Measurements from ENCODE around the gene CMIP.

Gene CMIP

DNA sequence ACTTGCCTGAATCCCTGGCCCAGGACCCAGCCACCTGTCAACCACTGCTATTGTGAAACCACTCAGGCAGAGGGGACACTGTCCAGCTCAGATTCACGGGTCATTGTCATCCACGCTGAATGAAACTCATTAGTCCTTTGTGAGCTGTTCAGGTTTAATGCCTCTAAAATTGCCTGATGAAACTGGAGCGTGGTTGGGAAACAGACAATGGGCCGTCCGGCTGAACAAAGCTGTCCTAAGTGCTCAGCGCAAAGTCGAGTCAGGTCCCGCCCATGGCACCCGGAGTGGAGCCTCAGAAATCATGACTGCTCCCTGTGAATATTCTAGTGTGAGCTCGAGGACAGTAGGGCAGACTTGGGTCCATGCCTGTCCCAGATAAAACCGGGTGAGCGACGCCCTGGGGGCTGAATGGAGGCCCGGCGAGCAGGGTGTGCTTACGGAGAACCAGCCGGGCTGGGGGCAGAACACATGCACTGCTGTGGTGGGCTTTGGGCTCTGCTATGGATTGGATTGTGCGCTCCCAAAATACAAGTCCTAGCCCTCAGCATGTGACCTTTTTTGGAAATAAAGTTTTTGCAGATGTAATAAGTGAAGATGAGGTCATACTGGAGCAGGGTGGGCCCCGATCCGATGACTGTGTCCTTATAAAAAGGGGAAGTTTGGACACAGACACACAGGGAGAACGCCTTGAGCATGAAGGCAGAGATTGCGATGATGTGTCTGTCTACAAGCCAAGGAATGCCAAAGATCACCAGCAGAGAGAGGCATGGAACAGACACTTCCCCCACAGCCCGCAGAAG, 12.9 kb upstream of the CMIP start:
- H3K4me3 ChIP-seq (ENCODE audit: low read depth, low read length) = no peak overlapping the region
- in situ Hi-C loops (cut with HindIII; ENCODE audit: low sequenced_read_pairs) = no loop called here
- TF ChIP-seq, protein P1, sequence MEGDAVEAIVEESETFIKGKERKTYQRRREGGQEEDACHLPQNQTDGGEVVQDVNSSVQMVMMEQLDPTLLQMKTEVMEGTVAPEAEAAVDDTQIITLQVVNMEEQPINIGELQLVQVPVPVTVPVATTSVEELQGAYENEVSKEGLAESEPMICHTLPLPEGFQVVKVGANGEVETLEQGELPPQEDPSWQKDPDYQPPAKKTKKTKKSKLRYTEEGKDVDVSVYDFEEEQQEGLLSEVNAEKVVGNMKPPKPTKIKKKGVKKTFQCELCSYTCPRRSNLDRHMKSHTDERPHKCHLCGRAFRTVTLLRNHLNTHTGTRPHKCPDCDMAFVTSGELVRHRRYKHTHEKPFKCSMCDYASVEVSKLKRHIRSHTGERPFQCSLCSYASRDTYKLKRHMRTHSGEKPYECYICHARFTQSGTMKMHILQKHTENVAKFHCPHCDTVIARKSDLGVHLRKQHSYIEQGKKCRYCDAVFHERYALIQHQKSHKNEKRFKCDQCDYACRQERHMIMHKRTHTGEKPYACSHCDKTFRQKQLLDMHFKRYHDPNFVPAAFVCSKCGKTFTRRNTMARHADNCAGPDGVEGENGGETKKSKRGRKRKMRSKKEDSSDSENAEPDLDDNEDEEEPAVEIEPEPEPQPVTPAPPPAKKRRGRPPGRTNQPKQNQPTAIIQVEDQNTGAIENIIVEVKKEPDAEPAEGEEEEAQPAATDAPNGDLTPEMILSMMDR (IDR thresholded peaks at IDR 0.05; ENCODE audit: low read depth, low read length) = no peak
- peak; percentile 60 for DNase-seq (ENCODE audit: low read depth, low spot score)

DNA sequence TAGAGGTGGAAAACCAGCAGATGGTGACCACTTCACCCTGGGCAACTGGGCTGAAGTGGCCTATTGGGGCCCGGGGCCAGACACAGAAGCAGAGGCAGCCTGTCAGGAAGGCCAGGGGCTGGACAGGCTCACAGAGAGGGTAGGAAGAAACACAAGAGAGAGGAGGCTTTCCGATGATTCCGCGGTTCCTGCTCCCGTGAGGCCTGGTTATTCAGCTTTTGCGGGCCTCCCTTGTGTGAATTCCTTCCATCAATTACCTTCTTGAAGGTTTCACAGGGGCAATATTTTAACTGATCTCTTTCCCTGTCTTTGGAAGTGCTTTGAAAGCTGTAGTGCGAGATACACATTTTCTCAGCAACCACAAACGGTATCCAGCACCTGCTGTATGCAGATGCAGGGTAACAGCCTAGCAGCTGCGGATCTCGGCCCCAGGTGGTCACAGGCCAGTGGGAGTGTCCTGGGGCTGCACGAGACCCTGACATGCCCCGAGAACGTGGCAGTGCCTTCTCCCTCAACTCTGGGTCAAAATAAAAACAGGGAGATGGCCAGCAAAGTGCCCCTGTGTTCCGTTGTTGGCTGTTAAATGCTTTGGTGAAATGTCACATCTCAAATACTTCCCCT, 11.6 kb upstream of the CMIP start:
- H3K4me3 ChIP-seq (ENCODE audit: low read depth, low read length) = no peak overlapping the region
- DNase-seq (ENCODE audit: low read depth, low spot score) = no peak
- in situ Hi-C loops (cut with HindIII; ENCODE audit: low sequenced_read_pairs) = no loop called here
- TF ChIP-seq, protein P1 (IDR thresholded peaks at IDR 0.05; ENCODE audit: low read depth, low read length) = no peak

DNA sequence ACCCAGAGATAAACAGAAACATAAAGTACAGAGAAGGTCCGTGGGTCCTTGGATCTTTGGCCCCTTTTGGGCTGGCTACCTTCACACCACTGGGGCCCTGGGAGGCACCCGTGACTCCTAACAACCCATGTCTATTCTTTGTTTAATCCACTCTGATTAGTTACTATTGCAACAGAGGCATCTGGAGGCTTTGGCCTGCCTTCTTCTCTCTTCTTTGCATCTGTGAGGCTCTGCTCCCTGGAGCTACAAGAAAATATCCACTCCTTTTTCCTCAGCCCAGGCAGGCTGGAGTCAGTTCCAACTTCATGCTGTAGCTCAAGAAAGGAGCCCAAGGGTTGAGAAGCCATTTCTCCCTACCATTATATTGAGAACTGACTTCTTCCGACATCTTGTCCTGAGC, 9.5 kb upstream of the CMIP start:
- TF ChIP-seq, protein P1 (IDR thresholded peaks at IDR 0.05; ENCODE audit: low read depth, low read length) = no peak
- no peak for DNase-seq (ENCODE audit: low read depth, low spot score)
- no peak overlapping the region for H3K4me3 ChIP-seq (ENCODE audit: low read depth, low read length)
- in situ Hi-C loops (cut with HindIII; ENCODE audit: low sequenced_read_pairs) = no loop called here

DNA sequence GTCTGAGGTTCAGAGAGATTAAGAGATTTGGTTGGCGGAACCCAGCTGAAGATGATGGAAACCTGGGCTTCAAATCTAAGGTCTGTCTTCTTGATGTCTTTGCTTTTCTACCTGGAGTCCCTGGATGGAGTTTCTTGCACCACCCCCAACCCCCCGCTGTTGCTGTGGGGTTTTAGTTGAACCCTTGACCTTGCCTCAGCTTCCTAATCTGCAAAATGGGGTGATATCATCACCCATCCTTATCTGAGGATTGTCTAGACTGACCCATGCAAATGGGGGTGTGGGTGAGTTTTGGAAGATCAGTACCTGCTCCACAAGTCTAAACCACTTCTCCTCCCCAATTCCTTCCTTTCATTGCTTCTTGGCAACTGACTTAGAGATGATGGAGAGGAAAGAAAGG, 9.0 kb upstream of the CMIP start:
- TF ChIP-seq, protein P1 (IDR thresholded peaks at IDR 0.05; ENCODE audit: low read depth, low read length) = no peak

DNA sequence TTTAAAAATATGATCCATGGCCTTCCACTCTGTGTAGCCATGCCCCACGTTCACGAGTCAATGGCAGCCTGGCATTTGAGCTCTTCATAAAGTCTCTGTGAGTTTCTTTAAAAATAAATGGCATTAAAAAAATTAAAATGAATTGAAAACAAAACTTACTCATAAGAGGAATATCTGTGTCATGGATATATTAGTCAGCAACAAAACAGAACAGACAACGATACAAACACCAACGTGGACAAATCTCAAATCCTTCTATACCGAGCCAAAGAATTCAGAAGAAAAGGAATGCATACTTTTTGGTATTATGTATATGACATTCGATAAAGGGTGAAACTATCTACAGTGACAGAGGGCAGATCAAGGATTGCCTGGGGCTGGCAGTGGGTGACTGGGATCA, 8.2 kb upstream of the CMIP start:
- in situ Hi-C loops (cut with HindIII; ENCODE audit: low sequenced_read_pairs) = no loop called here
- DNase-seq (ENCODE audit: low read depth, low spot score) = no peak
- H3K4me3 ChIP-seq (ENCODE audit: low read depth, low read length) = no peak overlapping the region
- TF ChIP-seq, protein P1 (IDR thresholded peaks at IDR 0.05; ENCODE audit: low read depth, low read length) = no peak

More for the DNA sequence above, 9.0 kb upstream of the CMIP start:
- no peak overlapping the region for H3K4me3 ChIP-seq (ENCODE audit: low read depth, low read length)
- in situ Hi-C loops (cut with HindIII; ENCODE audit: low sequenced_read_pairs) = no loop called here
- no peak for DNase-seq (ENCODE audit: low read depth, low spot score)

DNA sequence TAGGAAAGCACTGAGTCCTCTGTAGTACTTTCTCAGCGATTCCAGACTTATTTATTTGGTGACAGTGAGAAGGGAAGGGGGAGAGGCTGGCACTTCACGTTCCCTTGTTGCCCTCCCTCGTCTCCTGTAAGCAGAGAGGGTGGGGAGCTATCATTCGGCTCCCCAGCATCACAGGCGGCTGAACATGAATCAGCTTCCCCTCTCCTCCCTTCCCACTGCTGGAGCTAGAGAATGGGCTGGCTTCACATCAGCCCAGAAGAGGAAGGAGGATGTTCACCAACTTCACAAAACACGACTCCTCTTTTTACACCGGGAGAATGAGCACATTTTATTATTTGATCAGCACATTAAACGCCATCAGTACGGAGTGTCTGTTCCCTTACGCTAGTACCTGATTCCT, 6.7 kb upstream of the CMIP start:
- DNase-seq (ENCODE audit: low read depth, low spot score) = no peak
- TF ChIP-seq, protein P1 (IDR thresholded peaks at IDR 0.05; ENCODE audit: low read depth, low read length) = no peak
- in situ Hi-C loops (cut with HindIII; ENCODE audit: low sequenced_read_pairs) = no loop called here
- no peak overlapping the region for H3K4me3 ChIP-seq (ENCODE audit: low read depth, low read length)
